NCI-H2196 (cell line): ENCODE data around the gene TUBA3E.
"Not testable (repeated sequence)": the region's sequence is repeated elsewhere in the genome, so short reads cannot be mapped to it uniquely, and the experiment has no call there.

Source experiments
- DNase-seq: peaks from one replicate; lab custom pipeline; 2025; ENCODE audit not compliant: unreplicated experiment; lab: John Stamatoyannopoulos, UW

TUBA3E gene

GRCh38 chr2:130198343-130198742 lies at the start of gene TUBA3E:
TUBA3E (minus strand) TSS chr2:130198439; CDS start chr2:130198360, 79 bp downstream.
- DNase-seq: no peak

- DNase-seq: no peak
Observed at GRCh38 chr2:130246430-130246829, 48.2 kb upstream of the TUBA3E start.

GRCh38 chr2:130245976-130246375 lies 47.7 kb upstream of the TUBA3E start:
- no peak for DNase-seq

DNA sequence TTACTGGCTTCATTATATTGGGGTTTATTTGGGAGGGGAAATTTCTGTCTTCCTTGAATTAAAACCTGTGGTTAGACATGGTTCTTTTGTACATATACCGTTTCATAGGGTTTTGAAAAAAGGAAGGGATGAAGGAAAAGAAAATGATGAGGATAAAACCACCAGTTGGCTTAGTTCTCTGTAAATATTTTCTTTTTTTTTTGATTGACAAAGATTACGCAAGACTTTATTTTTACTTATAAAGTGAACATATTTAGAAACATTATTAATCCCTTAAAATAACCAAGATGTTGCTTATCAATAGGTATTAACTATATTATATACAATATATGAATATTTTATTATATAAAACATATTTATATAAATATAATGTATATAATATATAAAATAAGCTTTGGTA lies 45.1 kb upstream of the TUBA3E start:
- no peak for DNase-seq

- DNase-seq: no peak
Observed at GRCh38 chr2:130241041-130241707, 42.9 kb upstream of the TUBA3E start.

DNA sequence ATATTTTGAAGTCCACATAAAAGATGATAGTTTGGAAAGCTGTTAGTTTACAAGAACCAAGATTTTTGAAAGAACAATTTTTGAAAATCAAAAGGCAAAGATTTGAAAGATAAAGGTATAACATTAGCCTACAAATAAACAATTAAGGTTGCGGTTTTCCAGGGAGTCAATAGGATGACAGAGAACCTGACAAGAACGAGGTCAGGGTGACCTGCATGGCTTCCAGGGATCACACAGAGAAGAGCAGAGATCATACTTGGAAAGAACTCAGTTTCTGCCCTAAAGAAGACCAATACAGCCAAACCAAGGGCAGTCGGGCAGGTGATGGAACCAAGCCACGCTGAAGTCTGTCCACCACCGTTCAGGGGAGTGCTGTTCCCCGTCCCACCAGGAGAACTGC lies 41.3 kb upstream of the TUBA3E start:
- DNase-seq: not testable (repeated sequence)

DNA sequence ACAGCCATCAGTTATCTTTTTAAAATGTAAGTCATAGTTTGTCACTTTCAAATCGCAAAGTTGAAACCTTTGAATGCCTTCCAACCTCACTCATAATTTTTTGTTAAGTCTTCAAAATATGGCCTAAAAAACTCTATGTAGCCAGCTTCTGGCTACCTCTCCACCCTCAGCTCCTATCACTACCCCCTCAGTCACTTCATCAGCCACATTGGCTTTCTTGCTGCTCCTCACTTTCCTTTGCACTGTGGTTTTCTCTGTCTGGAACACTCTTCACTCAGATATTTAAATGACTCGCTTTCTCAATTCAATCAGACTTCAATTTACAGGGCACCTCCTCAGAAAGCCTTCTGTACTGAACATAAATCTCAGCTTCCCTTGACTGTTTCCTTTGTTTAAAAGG lies 34.8 kb upstream of the TUBA3E start:
- DNase-seq: not testable (repeated sequence)

- DNase-seq: no peak
Observed at GRCh38 chr2:130231656-130232055, 33.4 kb upstream of the TUBA3E start.

GRCh38 chr2:130230907-130231306 lies 32.7 kb upstream of the TUBA3E start:
- DNase-seq: not testable (repeated sequence)

DNA sequence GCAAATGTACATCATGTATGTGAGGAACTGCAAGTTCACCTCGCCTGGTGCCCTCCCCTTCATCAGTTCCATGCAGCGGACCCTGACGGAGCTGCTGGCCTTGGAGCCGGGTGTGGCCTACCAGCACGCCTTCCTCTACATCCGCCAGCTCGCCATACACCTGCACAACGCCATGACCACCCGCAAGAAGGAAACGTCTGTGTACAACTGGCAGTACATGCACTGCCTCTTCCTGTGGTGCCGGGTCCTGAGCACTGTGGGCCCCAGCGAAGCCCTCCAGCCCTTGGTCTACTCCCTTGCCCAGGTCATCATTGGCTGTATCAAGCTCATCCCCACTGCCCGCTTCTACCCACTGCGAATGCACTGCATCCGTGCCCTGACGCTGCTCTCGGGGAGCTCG lies 32.1 kb upstream of the TUBA3E start:
- DNase-seq: not testable (repeated sequence)

DNA sequence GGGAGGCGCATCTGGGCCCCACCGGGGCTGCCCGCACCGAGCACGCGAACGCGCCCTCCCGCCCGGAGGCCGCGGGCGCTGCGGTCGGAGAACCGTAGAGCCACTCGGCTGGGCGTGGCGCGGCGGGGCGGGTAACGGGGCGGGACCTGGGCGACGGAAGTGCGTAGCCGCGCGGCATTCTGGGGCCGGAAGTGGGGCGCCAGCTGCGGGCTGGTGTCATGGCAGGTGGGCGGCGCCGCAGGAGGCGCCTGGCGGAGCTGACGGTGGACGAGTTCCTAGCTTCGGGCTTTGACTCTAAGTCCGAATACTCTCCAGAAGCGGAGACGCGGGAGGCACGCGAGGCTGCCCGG lies 30.9 kb upstream of the TUBA3E start:
- DNase-seq: not testable (repeated sequence)

DNA sequence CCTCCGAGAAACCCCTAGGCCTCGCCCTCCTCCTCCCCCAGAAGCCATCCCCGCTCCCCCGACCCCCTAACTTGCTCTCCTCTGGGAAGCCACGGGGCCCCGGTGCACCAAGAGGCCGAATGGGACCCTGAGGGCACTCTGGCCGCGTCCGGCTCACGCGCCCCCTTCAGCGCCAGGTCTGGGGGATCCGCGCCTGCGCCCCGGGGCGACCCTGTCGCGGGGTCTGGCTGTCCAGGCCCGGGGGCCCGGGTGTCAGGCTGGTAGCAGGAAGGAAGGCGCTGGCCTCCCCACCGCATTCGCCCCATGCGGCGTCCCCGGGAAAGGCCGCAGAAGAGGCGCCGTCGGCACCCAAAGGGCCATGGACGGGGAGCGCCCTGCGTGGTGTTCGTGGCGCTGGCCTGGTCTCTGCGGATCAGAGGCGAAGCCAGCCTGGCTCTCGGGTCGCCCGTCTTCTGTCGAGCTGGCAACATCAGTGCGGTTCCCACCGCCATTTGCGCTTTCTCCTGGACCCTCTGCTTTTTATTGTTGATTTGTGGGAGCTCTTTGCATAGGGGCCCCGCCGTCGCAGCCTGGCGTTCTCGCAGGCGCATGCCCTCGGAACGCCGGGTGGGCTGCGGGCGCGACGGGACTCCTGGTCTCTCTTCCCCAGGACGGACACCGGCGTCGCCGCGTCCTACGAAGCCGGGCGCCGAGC lies 30.4 kb upstream of the TUBA3E start:
- not testable (repeated sequence) for DNase-seq

GRCh38 chr2:130228005-130228404 lies 29.8 kb upstream of the TUBA3E start:
- not testable (repeated sequence) for DNase-seq

DNA sequence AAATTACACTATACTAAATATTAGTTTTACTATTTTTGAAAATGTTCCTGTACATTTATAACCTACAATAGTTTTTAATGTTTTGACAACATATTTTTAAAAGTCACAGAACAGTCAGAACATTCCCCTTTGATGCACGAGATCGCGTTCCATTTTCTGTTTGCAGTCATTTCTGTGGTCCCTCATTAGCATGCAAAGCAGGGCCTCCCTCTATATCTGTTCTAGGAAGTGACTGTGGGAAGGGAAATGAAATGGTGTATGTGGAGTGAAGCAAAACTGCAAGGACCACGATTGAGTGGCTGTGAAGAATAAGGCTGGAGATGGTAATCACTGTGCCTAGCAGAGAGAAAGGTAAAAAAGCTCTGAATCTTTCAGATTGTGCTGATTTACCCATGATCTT lies 24.3 kb upstream of the TUBA3E start:
- DNase-seq: not testable (repeated sequence)

- not testable (repeated sequence) for DNase-seq
Observed at GRCh38 chr2:130220505-130220904, 22.3 kb upstream of the TUBA3E start.

- DNase-seq: not testable (repeated sequence)
Observed at GRCh38 chr2:130219147-130219546, 20.9 kb upstream of the TUBA3E start.

DNA sequence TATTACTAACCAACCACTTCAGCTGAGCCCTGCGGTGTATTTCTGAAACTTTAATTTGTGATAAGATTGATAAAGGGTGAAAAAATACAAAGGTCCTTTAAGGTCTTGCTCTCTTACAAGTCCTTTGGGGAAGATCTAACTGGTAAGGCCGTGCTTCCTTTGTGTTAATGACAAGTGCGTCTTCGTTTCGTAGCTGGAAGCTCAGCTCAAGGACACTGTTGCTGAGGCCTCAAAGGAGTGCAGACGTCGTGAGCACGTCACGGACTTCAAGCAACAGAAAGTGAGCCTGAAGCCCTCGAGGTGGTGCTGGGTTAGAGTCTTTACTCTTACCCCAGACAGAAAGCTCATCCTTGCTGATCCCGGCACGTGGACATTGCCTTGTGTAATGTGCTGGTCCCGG lies 8.8 kb upstream of the TUBA3E start:
- not testable (repeated sequence) for DNase-seq

DNA sequence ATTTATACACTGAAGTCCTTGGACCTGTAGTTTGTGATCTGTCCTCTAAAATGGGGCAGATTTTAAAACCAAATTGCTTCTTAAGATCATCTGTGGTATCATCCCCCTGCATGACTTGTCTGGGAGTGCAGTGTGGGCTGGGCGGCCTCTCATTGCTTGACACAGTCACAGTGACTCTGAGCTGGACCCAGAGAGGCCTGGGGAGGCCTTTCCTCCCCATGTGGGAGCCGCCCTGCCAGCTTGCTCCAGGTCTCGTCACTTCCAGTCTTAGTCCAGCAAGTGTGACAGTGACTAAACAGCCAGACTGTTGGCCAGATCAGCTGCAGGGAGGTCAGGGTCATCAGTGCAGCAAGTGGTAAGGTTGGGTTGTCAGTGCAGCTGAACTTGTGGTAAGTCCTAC lies 4.9 kb upstream of the TUBA3E start:
- not testable (repeated sequence) for DNase-seq

- DNase-seq: not testable (repeated sequence)
Observed at GRCh38 chr2:130202518-130202917, 4.3 kb upstream of the TUBA3E start.

GRCh38 chr2:130196052-130196451 lies 2.2 kb downstream of the TUBA3E start:
- DNase-seq: not testable (repeated sequence)

GRCh38 chr2:130195089-130195635 lies 3.1 kb downstream of the TUBA3E start:
- not testable (repeated sequence) for DNase-seq

DNA sequence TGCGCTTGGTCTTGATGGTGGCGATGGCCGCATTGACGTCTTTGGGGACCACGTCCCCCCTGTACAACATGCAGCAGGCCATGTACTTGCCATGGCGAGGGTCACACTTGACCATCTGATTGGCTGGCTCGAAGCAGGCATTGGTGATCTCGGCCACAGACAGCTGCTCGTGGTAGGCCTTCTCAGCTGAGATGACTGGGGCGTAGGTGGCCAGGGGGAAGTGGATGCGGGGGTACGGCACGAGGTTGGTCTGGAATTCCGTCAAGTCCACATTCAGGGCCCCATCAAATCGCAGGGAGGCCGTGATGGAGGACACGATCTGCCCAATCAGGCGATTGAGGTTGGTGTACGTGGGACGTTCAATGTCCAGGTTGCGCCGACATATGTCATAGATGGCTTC lies 4.4 kb downstream of the TUBA3E start:
- not testable (repeated sequence) for DNase-seq
